ENCODE measurements around the gene BTBD7. TPM values are rescaled to one million over a fixed set of nuclear protein-coding genes. Genes with fewer than 3 reads are reported as not detected.
"Not testable (repeated sequence)": the region's sequence is repeated elsewhere in the genome, so short reads cannot be mapped to it uniquely, and the experiment has no call there.

The BTBD7 gene, protein sequence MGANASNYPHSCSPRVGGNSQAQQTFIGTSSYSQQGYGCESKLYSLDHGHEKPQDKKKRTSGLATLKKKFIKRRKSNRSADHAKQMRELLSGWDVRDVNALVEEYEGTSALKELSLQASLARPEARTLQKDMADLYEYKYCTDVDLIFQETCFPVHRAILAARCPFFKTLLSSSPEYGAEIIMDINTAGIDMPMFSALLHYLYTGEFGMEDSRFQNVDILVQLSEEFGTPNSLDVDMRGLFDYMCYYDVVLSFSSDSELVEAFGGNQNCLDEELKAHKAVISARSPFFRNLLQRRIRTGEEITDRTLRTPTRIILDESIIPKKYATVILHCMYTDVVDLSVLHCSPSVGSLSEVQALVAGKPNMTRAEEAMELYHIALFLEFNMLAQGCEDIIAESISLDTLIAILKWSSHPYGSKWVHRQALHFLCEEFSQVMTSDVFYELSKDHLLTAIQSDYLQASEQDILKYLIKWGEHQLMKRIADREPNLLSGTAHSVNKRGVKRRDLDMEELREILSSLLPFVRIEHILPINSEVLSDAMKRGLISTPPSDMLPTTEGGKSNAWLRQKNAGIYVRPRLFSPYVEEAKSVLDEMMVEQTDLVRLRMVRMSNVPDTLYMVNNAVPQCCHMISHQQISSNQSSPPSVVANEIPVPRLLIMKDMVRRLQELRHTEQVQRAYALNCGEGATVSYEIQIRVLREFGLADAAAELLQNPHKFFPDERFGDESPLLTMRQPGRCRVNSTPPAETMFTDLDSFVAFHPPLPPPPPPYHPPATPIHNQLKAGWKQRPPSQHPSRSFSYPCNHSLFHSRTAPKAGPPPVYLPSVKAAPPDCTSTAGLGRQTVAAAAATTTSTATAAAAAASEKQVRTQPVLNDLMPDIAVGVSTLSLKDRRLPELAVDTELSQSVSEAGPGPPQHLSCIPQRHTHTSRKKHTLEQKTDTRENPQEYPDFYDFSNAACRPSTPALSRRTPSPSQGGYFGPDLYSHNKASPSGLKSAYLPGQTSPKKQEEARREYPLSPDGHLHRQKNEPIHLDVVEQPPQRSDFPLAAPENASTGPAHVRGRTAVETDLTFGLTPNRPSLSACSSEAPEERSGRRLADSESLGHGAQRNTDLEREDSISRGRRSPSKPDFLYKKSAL
- 21.0 and 25.2 TPM in 2 replicates for total RNA-seq
- 15.0 TPM for polyA plus RNA-seq (2012)

DNA sequence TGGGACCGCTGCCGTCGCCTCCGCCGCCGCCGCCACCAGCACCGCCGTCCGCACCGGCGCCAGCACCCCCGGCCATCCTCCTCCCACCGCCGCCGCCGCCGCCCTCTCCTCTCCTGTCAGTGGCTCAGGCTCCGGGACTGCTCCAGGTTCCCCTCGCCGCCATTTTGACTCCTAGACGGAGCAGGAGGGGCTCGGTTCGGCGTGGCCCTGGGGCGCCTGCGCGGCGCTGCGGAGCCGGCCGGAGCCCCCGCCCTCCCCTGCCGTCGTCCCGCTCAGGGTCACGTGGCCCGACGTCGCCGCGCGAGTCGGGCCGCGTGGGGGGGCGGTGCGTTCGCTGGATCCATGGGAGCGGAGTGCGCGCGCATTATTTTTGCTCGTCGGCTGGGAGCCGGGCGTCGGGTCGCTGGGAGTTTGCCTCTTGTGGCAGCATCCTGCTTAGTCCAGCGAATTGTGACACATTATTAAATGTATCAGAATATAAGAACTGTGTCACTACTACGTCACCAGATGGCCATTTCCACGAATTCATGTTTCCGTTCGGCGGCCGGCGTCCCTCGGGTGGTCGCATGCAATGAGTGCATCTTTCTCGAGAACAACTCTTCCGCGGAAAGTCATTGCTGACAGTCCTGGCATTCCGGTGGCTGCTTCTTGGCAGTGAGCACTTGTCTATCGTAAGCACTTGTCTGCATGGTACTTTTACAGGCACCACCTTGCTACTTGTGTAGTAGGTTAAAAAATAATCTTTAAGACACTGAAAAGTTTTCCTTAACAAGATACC lies at the start of gene BTBD7:
TSS of gene BTBD7 (minus strand) at position 184 of the 778 bp plus-strand sequence. CDS start 36,985 bp downstream, outside the sequence.
- DNase-seq (ENCODE audit: low read depth), result peak; percentile 97

DNA sequence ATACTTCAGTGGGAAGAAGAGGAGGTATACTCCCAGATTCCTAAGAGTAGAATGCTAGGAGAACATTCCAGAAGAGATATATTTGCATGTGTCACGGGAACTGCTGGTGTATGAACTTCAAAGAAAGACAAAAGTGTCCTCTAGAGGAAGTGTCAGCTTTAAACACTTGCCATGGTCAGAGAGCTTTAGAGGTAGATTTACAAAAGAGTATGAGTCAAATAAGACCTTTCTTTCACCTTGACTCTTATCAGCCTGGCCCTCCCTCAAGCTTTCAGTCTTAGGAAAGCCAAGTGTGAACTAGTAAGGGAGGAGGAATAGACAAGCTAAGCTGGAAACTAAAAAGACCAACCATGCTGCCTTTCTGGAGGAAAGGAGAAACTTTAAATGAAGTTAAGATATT lies 48.8 kb upstream of the BTBD7 start:
- DNase-seq (ENCODE audit: low read depth), result no peak

DNA sequence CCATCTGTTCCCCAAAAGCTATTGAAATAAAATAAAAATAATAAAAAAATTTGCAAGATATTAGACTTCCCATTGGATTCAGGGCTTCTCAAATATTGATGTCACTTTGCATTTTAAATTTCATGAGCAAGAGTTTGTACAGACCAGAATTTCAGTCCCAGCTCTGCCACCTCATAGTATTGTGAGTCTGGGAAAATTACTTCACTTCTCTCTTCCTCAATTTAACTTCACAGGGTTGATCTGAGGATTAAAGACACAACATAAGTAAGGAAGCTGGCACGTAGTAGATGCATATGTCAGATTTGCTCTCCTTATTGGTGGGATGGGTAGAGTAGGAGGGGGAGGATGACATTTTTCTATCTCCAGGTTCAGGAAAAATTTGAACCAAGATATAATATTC lies 47.0 kb upstream of the BTBD7 start:
- DNase-seq (ENCODE audit: low read depth), result no peak

DNA sequence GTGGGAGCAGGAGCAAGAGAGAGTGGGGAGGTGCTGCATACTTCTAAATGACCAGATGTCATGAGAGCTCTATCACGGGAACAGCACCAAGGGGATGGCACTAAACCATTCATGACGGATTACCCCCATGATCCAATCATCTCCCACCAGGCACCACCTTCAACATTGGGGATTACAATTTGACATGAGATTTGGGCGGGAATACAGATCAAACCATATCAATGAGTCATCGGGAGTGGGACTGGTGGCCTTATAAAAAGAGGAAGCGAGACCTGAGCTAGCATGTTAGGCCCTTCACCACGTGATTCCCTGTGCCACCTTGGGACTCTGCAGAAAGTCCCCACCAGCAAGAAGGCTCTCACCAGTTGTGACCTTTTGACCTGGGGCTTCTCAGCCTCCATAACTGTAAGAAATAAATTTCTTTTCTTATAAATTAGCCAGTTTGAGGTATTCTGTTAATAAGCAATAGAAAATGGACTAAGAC lies 42.9 kb upstream of the BTBD7 start:
- no peak for DNase-seq (ENCODE audit: low read depth)

DNA sequence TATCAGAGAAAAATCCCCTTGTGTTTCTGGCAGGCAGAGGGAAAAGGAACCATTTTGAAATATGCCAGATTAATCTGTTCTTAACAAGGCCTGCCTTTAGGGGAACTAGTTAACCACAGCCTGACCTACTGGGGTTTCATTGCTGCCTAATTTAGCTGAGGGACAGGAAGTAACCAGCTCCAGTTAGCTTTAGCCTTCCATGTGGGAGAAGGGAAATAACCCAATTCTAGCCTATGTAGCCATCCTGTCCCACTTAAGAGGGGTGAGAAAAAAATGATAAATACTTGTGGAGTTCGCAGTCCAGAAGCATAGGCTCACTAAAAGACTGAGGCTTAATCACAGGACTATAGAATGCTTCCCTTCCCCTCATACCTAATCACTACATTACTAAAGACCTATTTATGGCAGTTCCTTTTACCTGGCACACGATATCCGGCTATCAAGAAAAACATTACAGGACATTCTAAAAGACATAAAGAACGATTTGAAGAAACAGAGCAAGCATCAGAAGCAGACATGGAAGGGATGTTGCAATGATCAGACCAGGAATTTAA lies 37.0 kb upstream of the BTBD7 start:
- no peak for DNase-seq (ENCODE audit: low read depth)

DNA sequence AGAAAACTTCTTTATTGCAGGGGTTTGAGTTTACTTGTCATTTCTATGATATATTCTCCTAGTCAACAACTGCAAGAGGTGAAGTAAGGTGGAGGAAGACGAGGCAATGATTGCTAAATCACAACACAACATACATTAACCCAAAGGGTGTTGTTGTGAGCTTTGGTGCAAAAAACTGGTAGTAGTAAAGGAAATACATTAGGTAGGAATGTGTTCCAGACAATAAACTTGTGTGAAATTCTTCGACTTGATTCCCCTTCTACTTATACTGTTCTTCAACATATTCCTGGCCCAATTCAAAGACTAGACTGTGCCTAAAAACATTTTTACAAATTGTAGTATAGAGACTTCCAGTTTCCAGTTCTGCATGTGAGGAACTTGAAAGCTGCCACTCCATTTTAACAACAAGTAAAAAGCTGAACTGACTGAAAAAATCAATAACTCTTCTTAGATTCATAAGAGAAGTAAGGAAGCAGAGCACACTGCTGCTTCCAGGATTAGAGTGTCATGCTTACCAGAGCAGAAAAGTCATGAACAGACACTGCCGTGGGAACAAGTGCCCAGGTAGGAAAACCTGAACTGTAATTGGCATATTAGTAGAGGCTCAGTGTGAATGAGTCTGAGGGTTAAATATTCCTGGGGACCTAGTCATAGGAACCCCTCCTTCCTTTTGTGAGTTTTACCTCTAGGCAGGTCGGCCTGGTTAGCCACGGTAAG lies 36.3 kb upstream of the BTBD7 start:
- no peak for DNase-seq (ENCODE audit: low read depth)

DNA sequence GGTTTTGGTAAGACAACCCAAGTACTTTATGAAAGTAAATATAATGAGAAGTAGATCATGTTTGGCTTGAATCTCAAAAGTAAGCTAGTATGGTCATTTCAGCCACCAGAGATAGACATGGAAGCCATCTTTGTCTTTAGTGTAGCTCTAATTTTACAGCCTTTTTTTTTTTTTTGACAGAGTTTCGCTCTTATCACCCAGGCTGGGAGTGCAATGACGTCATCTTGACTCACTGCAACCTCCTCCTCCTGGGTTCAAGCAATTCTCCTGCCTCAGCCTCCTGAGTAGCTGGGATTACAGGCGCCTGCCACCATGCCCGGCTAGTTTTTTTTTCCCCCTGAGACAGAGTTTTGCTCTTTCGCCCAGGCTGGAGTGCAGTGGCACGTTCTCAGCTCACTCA lies 22.0 kb upstream of the BTBD7 start:
- not testable (repeated sequence) for DNase-seq (ENCODE audit: low read depth)

DNA sequence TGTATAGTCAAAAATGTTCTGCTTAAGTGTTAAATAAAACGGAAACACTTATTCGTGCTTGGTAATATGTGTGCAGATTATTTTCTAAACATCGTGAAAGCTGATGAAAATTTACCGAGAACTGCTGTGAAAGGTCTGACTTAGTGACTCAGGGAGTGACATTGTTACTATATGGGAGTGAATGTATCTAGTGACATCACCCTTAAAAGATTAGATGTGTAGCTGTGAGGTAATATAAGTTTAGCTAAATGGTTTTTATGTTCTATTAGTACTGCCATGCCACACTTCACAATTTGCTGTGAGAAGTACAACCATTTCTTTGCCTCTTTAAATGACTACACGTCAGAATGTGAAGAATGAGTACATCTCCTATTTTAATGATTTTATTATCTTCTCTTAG lies 15.5 kb upstream of the BTBD7 start:
- no peak for DNase-seq (ENCODE audit: low read depth)

DNA sequence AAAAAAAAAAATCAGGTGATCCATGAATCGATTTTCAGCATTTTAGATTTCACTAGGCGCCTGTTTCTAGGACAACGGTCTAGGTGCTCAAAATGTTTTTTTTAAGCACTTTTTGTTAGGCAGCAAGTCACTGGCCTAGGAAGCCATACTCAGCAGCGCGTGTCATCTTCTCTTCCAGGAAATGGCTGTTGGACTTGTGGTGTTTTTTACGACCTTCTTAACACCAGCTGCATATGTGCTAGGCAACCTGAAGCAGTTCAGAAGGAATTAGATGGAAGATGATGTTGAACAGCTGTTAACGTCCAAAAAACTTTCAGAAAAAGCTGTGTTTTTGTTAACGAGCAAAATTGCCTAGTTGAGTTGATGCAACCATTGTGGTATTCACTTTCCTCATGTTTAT lies 15.0 kb upstream of the BTBD7 start:
- no peak for DNase-seq (ENCODE audit: low read depth)

DNA sequence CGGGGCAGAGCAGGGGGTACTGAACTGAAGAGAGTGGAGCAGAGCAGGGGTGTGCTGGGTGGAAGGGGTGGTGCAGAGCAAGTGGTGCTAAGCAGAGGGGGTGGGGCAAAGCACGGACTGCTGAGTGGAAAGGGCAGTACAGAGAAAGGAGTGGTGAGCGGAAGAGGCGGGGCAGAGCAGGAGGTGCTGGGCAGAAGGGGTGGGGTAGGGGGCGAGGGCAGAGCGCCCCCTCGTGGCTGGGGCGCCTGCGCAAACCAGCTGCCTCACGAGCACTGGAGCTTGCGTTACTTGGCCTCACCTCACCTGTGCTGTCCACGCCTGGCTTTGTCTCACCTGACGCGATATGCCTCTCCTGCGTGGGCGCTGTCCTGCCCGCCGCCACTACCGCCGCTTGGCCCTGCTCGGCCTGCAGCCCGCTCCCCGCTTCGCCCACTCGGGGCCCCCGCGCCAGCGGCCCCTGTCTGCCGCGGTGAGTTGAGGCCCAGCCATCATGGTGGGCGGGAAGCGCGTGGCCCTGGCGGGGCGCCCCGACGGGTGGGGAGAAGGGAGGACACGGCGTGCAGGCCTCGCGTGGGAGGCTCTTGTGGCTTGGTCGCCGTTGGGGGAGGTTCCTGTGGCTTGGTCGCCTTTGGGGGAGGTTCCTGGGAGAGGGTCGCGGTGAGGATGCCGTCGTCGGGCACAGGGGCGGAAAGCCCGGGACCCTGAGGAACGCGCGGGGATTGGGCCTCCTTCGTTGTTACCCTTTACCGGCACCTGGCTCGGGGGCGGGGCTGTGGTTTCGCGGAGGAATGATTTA lies 14.3 kb upstream of the BTBD7 start, which contains the start of gene COX8C:
TSS of gene COX8C (plus strand) at position 257 of the 796 bp plus-strand sequence. CDS start at position 344, 87 bp downstream.
- DNase-seq (ENCODE audit: low read depth), result no peak

DNA sequence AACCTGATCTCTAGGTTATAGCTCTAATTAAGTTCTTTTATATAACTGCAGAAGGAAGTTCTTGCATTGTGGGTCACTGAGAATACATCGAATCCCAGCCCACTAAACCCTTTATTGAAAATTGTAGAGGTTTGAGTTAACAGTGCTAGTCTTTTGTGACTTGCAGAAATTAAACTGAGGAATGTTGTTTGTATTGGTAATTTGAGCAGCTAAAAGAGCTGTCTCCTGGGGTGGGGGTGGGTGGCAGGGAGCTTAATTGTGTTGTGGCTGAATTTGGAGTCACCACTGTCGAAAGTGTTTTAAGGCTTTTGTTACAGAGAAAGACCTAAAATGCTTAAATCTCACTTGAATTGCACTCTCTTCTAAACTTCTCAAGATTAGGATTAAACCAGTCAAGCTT lies 11.0 kb upstream of the BTBD7 start:
- DNase-seq (ENCODE audit: low read depth), result no peak

DNA sequence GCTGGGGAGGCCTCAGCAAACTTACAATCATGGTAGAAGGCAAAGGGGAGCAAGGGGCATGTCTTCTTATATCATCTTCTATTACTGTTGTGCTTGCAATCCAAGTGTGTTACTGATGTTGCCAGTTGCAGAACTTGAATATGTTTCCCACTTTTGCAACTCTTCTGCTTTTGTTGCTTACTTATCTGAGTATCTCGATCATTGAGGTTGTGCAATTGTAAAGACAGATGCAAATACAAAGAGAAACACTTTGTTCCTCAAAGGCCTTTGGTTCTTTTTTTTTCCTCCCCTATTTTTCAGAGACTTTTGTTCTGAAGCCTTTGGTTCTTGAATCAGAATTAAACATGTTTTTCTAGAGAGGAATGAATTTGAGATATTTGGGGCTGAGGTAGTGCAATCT lies 10.4 kb upstream of the BTBD7 start:
- DNase-seq (ENCODE audit: low read depth), result no peak

DNA sequence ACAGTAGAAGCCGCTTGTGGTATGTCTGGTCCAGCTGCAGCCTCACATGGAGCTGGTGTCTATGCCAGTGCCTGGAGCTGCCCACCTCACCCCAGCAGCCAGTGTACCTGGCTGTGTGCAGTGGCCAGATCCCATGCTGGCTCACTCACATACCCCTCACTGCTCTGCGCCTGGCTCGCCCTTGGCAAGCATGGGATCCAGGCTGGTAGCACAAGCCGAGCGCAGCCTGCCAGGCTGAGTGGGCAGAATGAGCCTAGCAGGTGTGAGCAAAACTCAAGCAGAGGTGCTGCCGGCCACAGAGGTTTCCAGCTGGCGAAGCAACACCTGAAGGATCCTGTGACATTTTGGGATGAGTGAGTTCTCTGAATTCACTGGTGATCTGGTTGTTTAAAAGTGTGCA lies 5.0 kb upstream of the BTBD7 start:
- no peak for DNase-seq (ENCODE audit: low read depth)

DNA sequence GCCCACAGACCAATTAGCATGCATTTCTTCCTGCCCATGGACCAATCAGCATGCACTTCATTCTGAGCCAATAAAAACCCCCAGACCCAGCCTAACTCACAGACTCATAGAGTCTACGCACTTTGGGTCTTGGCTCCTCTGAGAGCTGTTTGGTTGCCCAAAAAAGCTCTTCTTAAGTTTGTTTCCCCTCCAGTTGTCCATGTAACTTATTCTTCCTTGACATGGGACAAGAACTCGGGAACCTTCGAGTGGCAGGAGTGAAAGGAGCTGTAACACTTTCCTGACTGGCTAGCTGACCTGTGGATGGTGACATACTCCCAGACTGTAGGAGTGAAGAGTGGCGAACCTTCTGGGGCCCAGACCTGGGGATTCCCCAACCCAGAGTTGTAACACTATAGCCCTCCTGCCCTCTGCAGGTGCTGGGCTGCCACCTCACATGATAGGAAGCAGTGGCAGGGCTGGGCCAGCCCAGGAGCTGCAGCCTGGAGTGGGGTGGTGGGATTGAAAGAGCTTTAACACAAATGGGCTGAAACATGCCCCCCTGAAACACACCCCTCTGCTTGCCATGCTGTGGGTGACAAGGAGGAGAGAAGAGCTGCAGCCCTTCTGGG lies 4.4 kb upstream of the BTBD7 start:
- DNase-seq (ENCODE audit: low read depth), result no peak

DNA sequence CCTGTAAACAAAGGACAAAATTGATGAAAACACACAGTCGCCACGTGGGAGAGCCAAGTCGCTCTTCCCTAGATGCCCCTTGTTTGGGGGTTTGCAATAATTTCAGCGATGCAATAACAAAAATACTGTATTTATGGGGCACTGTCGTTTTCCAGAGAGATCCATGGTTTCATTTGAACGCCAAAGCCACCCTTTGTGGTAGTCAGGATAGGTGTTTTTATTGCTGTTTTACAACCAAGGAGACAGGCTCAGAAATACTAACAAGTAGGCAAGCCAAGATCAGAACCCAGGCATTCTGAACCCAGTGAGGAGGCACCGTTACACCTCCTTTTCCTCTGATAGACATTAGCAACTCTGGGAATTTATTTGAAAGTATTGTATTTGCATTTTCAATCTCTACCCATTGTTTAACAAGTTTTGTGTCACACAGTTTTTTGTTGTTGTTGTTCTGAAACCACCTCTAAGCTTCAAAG lies 831 bp upstream of the BTBD7 start:
- no peak for DNase-seq (ENCODE audit: low read depth)

DNA sequence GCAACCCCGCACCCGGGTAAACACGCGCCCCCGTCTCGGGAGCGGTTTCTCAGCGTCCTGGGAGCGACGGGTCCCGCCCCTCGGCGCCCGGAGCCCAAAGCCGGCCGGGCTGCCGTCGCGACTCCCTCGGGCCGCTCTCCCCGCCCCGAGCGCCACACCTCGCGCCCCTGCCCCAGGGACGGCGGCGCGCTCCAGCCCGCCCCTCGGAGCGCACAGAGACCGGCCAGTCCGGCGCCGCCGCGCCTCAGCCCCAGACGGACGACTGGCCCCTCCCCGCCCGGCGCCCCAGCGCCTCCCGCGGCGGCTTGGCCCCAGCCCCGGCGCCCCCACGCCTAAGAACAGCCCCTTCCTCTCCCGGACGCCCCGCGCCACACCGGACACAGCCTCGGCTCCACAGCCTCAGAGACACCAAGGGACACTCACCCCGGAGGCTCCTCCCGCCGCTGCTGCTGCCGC lies 411 bp downstream of the BTBD7 start:
- DNase-seq (ENCODE audit: low read depth), result peak; percentile 61

DNA sequence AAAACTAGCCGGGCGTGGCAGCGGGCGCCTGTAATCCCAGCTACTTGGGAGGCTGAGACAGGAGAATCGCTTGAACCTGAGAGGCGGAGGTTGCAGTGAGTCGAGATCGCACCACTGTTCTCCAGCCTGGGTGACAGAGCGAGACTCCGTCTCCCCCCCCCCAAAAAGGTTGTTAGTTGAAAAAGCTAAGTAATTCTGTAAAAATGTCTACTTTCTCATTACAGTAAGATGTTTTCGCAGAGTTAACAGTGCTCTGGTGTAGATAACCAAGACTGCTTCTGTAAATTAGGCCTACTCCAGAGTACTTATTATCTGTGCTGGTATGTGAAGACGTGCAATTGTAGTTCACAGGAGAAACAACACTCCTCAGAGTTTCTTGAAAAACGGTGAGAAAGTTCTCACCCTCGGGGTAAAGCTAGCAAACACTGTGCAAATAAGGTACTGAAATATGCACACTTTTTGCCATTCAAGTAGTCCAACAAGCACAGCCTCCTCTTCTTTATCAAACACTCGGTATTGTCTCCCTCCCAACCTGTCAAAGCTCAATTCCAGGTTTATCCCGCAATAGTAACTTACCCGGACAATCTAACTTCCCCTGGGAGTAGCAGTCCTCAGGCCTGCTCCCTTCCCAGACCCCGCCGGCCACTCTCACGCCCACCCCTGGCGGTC lies 974 bp downstream of the BTBD7 start:
- no peak for DNase-seq (ENCODE audit: low read depth)
